Posterior cingulate gyrus (tissue), 11 donors: ENCODE results near the gene OR14I1.

Experiments used
- DNase-seq, 10 donors: peaks; one replicate each; pipeline versions ENCODE4 v3.0.0 to v3.0.0-alpha.2; 2020 to 2021; ENCODE audit warnings: mixed read lengths in 3 of 10
- intact Hi-C: fragments of 100-400 bp; cut with DNase I; formaldehyde crosslinking; loops from one replicate; pipeline ENCODE4 v1.15.1; 2023

The OR14I1 gene

GRCh38 chr1:248702714-248703113 lies at the start of gene OR14I1:
TSS of gene OR14I1 (minus strand) at chr1:248702766.
- intact Hi-C loops = no loop called here
- no peak for DNase-seq

- intact Hi-C loops = no loop called here
- no peak for DNase-seq
Observed at GRCh38 chr1:248751635-248752034, 49.1 kb upstream of the OR14I1 start.

- intact Hi-C loops = no loop called here
- DNase-seq = no peak
Observed at GRCh38 chr1:248751142-248751541, 48.6 kb upstream of the OR14I1 start.

GRCh38 chr1:248750496-248750895 lies 47.9 kb upstream of the OR14I1 start:
- intact Hi-C loops = no loop called here
- no peak for DNase-seq

- intact Hi-C loops = no loop called here
Observed at GRCh38 chr1:248748211-248748610, 45.6 kb upstream of the OR14I1 start.

GRCh38 chr1:248740876-248741275 lies 38.3 kb upstream of the OR14I1 start:
- DNase-seq = no peak
- intact Hi-C loops = no loop called here

More at GRCh38 chr1:248748211-248748610, 45.6 kb upstream of the OR14I1 start:
- peak in 6 of 10 donors; percentile 14 to 78 (median 32) for DNase-seq

- intact Hi-C loops = no loop called here
- DNase-seq = peak in 1 of 10 donors; percentile 68
Observed at GRCh38 chr1:248739572-248740205, 37.1 kb upstream of the OR14I1 start.

GRCh38 chr1:248737457-248737856 lies 34.9 kb upstream of the OR14I1 start:
- intact Hi-C loops = no loop called here
- no peak for DNase-seq

- peak in 1 of 10 donors; percentile 56 for DNase-seq
- intact Hi-C loops = no loop called here
Observed at GRCh38 chr1:248736977-248737376, 34.4 kb upstream of the OR14I1 start.

- intact Hi-C loops = no loop called here
- no peak for DNase-seq
Observed at GRCh38 chr1:248733566-248733965, 31.0 kb upstream of the OR14I1 start.

- intact Hi-C loops = no loop called here
- no peak for DNase-seq
Observed at GRCh38 chr1:248730507-248731335, 28.2 kb upstream of the OR14I1 start.

- no peak for DNase-seq
- intact Hi-C loops = no loop called here
Observed at GRCh38 chr1:248714248-248714647, 11.7 kb upstream of the OR14I1 start.

GRCh38 chr1:248710305-248710900 lies 7.8 kb upstream of the OR14I1 start:
- intact Hi-C loops = no loop called here

GRCh38 chr1:248704606-248705005 lies 2.0 kb upstream of the OR14I1 start:
- DNase-seq = no peak
- intact Hi-C loops = no loop called here

More at GRCh38 chr1:248710305-248710900, 7.8 kb upstream of the OR14I1 start:
- no peak for DNase-seq

GRCh38 chr1:248703674-248704073 lies 1.1 kb upstream of the OR14I1 start:
- intact Hi-C loops = no loop called here
- DNase-seq = no peak

- intact Hi-C loops = no loop called here
- DNase-seq = no peak
Observed at GRCh38 chr1:248699099-248699498, 3.5 kb downstream of the OR14I1 start.

- intact Hi-C loops = loop anchor here (2.0 kb wide), 1 partner anchor 109 kb away; no protein-coding TSS in a partner anchor
- DNase-seq = no peak
Observed at GRCh38 chr1:248697907-248698306, 4.7 kb downstream of the OR14I1 start.

- no peak for DNase-seq
- intact Hi-C loops = loop anchor here (2.0 kb wide), 1 partner anchor 110 kb away; no protein-coding TSS in a partner anchor
Observed at GRCh38 chr1:248696774-248697173, 5.8 kb downstream of the OR14I1 start.

- intact Hi-C loops = loop anchor here (2.0 kb wide), 1 partner anchor 111 kb away; no protein-coding TSS in a partner anchor
- DNase-seq = peak in 3 of 10 donors; percentile 9 to 87 (median 16)
Observed at GRCh38 chr1:248696261-248696660, 6.3 kb downstream of the OR14I1 start.

GRCh38 chr1:248695451-248696132 lies 7.0 kb downstream of the OR14I1 start:
- intact Hi-C loops = loop anchor here (2.0 kb wide), 1 partner anchor 111 kb away; no protein-coding TSS in a partner anchor
- no peak for DNase-seq
